ENCODE measurements around the gene MYO10.

DNA sequence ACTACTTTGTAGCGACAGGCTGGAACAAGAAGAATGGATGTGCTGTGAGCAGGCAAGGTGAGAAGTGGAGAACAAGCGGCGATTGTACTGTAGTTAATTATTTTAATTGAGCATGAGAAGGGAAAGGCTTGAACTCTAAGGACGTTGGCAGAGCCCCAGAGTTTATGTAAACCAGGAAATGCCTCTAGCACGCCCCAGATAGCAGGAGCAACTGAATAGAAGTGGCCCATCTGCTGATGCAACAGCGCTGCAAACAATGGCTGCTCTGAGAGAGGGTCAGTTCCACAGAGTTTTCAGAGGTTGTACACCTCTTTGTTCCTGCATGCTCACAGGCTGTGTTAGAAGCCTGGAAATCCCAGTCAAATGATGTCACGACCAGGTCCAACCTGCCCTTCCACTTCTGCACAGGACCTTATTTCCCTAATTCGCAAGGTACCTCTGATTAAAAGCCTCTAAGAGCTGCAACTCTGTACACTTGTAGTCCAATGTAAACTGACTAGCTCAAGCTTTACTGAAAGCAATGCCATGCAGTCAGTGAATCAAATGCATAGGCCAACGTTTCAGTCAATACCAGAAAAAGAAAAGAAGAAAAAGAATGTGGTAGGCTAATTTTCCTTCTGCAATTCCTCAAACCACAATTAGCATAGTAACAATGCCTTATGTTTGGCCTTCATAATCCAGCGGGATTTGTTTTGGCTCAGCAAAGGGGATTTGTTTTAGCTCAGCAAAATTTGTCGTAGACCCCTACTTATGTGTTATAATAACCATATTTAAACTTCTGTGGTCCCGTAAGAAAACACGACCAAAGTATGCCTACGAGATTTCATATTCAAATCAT lies 199.7 kb downstream of the MYO10 start:
- TF ChIP-seq, protein P1, sequence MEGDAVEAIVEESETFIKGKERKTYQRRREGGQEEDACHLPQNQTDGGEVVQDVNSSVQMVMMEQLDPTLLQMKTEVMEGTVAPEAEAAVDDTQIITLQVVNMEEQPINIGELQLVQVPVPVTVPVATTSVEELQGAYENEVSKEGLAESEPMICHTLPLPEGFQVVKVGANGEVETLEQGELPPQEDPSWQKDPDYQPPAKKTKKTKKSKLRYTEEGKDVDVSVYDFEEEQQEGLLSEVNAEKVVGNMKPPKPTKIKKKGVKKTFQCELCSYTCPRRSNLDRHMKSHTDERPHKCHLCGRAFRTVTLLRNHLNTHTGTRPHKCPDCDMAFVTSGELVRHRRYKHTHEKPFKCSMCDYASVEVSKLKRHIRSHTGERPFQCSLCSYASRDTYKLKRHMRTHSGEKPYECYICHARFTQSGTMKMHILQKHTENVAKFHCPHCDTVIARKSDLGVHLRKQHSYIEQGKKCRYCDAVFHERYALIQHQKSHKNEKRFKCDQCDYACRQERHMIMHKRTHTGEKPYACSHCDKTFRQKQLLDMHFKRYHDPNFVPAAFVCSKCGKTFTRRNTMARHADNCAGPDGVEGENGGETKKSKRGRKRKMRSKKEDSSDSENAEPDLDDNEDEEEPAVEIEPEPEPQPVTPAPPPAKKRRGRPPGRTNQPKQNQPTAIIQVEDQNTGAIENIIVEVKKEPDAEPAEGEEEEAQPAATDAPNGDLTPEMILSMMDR (IDR thresholded peaks at IDR 0.05 in 4 of 5, conservative IDR thresholded peaks at IDR 0.05 in 1 of 5), result no peak
- TF ChIP-seq POLR2A (IDR thresholded peaks at IDR 0.05), result no peak
